PFSK-1 (cell line): ENCODE measurements around the gene ZDHHC7.

Source experiments
- FOXP2 ChIP-seq: optimal IDR thresholded peaks from 2 replicates; pipeline ENCODE3; 2011; ENCODE audit warnings: borderline replicate concordance, control low read depth, inconsistent platforms; ENCODE audit not compliant: insufficient read depth; ENCODE audit errors: extremely low read length, extremely low read depth
- POLR2AphosphoS5 ChIP-seq: IDR thresholded peaks from 2 replicates; pipeline ENCODE4 v1.6.1; 2012; ENCODE audit warnings: low read depth, mild to moderate bottlenecking, control low read depth, low read length, moderate library complexity
- REST ChIP-seq, 2 experiments: IDR thresholded peaks; 2 replicates each; pipeline versions ENCODE4 v1.6.1 to v1.8.0; 2011 to 2012; ENCODE audit warnings: low read depth in 2 of 2, low read length in 2 of 2, control low read depth in 1 of 2, inconsistent platforms in 1 of 2, mild to moderate bottlenecking in 1 of 2, moderate library complexity in 1 of 2; ENCODE audit not compliant: insufficient read depth in 1 of 2
- SIN3A ChIP-seq: IDR thresholded peaks from 2 replicates; pipeline ENCODE4 v1.6.1; 2012; ENCODE audit warnings: mild to moderate bottlenecking, low read length, moderate library complexity, borderline replicate concordance; ENCODE audit not compliant: insufficient read depth
- TAF1 ChIP-seq: IDR thresholded peaks from 2 replicates; pipeline ENCODE4 v1.6.1; 2012; ENCODE audit warnings: low read length, control low read depth, borderline replicate concordance; ENCODE audit not compliant: insufficient read depth

Gene ZDHHC7

GRCh38 chr16:84982434-84982833, 28.9 kb downstream of the ZDHHC7 start:
- no peak for TF ChIP-seq REST (IDR thresholded peaks at IDR 0.05; ENCODE audit: insufficient read depth in 1 of 2, low read depth in 2 of 2, low read length in 2 of 2)
- TF ChIP-seq SIN3A, result no peak
- no peak for TF ChIP-seq TAF1
- no peak for TF ChIP-seq FOXP2
- no peak for TF ChIP-seq POLR2AphosphoS5

GRCh38 chr16:84979516-84979915, 31.8 kb downstream of the ZDHHC7 start:
- TF ChIP-seq REST (IDR thresholded peaks at IDR 0.05; ENCODE audit: insufficient read depth in 1 of 2, low read depth in 2 of 2, low read length in 2 of 2) (no peak), POLR2AphosphoS5 (no peak), SIN3A (no peak), FOXP2 (no peak), TAF1 (no peak)

GRCh38 chr16:84976644-84977400, 34.5 kb downstream of the ZDHHC7 start:
- TF ChIP-seq TAF1 (no peak), FOXP2 (no peak), REST (IDR thresholded peaks at IDR 0.05; ENCODE audit: insufficient read depth in 1 of 2, low read depth in 2 of 2, low read length in 2 of 2) (no peak)

GRCh38 chr16:84975522-84975921, 35.8 kb downstream of the ZDHHC7 start:
- TF ChIP-seq SIN3A (no peak), FOXP2 (no peak), TAF1 (no peak), POLR2AphosphoS5 (no peak), REST (IDR thresholded peaks at IDR 0.05; ENCODE audit: insufficient read depth in 1 of 2, low read depth in 2 of 2, low read length in 2 of 2) (no peak)
